SU-DHL-6 (cell line): ENCODE results near the gene TIE1.

ENCODE experiments used
- H2AFZ ChIP-seq: fragments of 200-600 bp; sonication (generic); 2 replicates; pipeline ENCODE4 v1.6.1; 2014; ENCODE audit warnings: low read depth, mild to moderate bottlenecking, moderate library complexity, mixed read lengths, antibody characterized with exemption, low read length; ENCODE audit not compliant: severe bottlenecking
- H3F3A ChIP-seq: fragments of 200-600 bp; shearing (Covaris generic); 2 replicates; pipeline ENCODE4 v1.6.0; 2016; ENCODE audit warnings: antibody characterized with exemption, mild to moderate bottlenecking; ENCODE audit not compliant: insufficient read depth
- H3K27ac ChIP-seq: fragments of 200-600 bp; sonication (generic); 2 replicates; pipeline ENCODE4 v1.5.1; 2016; ENCODE audit warnings: low read depth, mild to moderate bottlenecking, low read length, moderate library complexity, mixed read lengths
- H3K27me3 ChIP-seq: fragments of 200-600 bp; sonication (generic), shearing (Covaris generic); 2 replicates; pipeline ENCODE4 v1.6.0; 2014; ENCODE audit warnings: mild to moderate bottlenecking, low read length
- H3K36me3 ChIP-seq: fragments of 200-600 bp; sonication (generic); 2 replicates; pipeline ENCODE4 v1.6.1; 2014; ENCODE audit warnings: mild to moderate bottlenecking, low read length, mixed read lengths
- H3K4me2 ChIP-seq: fragments of 300-600, 200-600 bp; shearing (Covaris generic), sonication (generic); 2 replicates; pipeline ENCODE4 v1.6.0; 2014; ENCODE audit warnings: low read length, low read depth, mild to moderate bottlenecking; ENCODE audit not compliant: poor library complexity, severe bottlenecking
- H3K4me3 ChIP-seq: fragments of 200-600 bp; sonication (generic); 2 replicates; pipeline ENCODE4 v1.5.1; 2014; ENCODE audit warnings: antibody characterized with exemption, low read length, mild to moderate bottlenecking, mixed read lengths; ENCODE audit not compliant: insufficient read depth, poor library complexity, severe bottlenecking
- H3K79me2 ChIP-seq: fragments of 200-600 bp; sonication (generic); 2 replicates; pipeline ENCODE4 v1.6.1; 2014; ENCODE audit warnings: mild to moderate bottlenecking, low read length, moderate library complexity; ENCODE audit not compliant: insufficient read depth
- H3K9ac ChIP-seq: fragments of 200-600 bp; sonication (generic); 2 replicates; pipeline ENCODE4 v1.7.0; 2014; ENCODE audit warnings: mild to moderate bottlenecking, low read length
- H3K9me2 ChIP-seq: fragments of 200-600 bp; sonication (generic); replicated peaks from 2 replicates; pipeline ENCODE4 v1.6.1; 2014; ENCODE audit warnings: low read length; ENCODE audit not compliant: insufficient read depth
- H3K9me3 ChIP-seq: fragments of 200-600 bp; sonication (generic); 2 replicates; pipeline ENCODE4 v1.6.1; 2014; ENCODE audit warnings: low read length, mixed read lengths; ENCODE audit not compliant: insufficient read depth
- H4K20me1 ChIP-seq: fragments of 200-600 bp; sonication (generic); 2 replicates; pipeline ENCODE4 v1.6.1; 2014; ENCODE audit warnings: low read depth, mild to moderate bottlenecking, antibody characterized with exemption, low read length, moderate library complexity, mixed read lengths
- EZH2phosphoT487 ChIP-seq: fragments of 200-600 bp; sonication (generic), shearing (Covaris generic); conservative IDR thresholded peaks from 2 replicates; pipeline ENCODE4 v1.6.1; 2018; ENCODE audit warnings: mild to moderate bottlenecking, antibody characterized with exemption, low read length, moderate library complexity, mixed read lengths
- TF ChIP-seq, protein P1 (sequence below): fragments of 200-600 bp; sonication (generic); IDR thresholded peaks from one replicate; pipeline ENCODE4 v1.5.1; 2017; ENCODE audit warnings: antibody characterized with exemption, mild to moderate bottlenecking, low read length, moderate library complexity; ENCODE audit not compliant: insufficient read depth, poor library complexity, severe bottlenecking

The TIE1 gene

DNA sequence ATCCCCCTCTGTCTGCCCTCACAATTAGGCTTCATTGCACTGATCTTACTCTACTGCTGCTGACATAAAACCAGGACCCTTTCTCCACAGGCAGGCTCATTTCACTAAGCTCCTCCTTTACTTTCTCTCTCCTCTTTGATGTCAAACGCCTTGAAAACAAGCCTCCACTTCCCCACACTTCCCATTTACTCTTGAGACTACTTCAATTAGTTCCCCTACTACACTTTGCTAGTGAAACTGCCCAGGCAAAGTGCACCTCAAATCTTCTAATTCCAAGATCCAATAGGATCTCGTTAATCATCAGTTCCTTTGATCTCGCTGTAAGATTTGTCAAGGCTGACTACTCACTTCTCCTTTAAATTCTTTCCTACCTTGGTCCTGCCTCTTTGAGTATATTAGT, 52.1 kb downstream of the TIE1 start:
- TF ChIP-seq, protein P1, sequence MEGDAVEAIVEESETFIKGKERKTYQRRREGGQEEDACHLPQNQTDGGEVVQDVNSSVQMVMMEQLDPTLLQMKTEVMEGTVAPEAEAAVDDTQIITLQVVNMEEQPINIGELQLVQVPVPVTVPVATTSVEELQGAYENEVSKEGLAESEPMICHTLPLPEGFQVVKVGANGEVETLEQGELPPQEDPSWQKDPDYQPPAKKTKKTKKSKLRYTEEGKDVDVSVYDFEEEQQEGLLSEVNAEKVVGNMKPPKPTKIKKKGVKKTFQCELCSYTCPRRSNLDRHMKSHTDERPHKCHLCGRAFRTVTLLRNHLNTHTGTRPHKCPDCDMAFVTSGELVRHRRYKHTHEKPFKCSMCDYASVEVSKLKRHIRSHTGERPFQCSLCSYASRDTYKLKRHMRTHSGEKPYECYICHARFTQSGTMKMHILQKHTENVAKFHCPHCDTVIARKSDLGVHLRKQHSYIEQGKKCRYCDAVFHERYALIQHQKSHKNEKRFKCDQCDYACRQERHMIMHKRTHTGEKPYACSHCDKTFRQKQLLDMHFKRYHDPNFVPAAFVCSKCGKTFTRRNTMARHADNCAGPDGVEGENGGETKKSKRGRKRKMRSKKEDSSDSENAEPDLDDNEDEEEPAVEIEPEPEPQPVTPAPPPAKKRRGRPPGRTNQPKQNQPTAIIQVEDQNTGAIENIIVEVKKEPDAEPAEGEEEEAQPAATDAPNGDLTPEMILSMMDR: no peak
- TF ChIP-seq EZH2phosphoT487: no peak
- no peak overlapping the region for H3K4me2 ChIP-seq
- no peaks in the 10 kb centered on the region for H3K9me3 ChIP-seq
- no peak overlapping the region for H2AFZ ChIP-seq
- H3K9ac ChIP-seq: no peak overlapping the region
- no peaks in the 10 kb centered on the region for H3K9me2 ChIP-seq
- no peaks in the 10 kb centered on the region for H3K79me2 ChIP-seq
- H3K27ac ChIP-seq: no peak overlapping the region
- H3K4me3 ChIP-seq: no peak overlapping the region
- no peaks in the 10 kb centered on the region for H4K20me1 ChIP-seq
- H3K36me3 ChIP-seq: no peaks in the 10 kb centered on the region
- peaks cover 17% of the 10 kb centered on the region for H3F3A ChIP-seq
- no peaks in the 10 kb centered on the region for H3K27me3 ChIP-seq

DNA sequence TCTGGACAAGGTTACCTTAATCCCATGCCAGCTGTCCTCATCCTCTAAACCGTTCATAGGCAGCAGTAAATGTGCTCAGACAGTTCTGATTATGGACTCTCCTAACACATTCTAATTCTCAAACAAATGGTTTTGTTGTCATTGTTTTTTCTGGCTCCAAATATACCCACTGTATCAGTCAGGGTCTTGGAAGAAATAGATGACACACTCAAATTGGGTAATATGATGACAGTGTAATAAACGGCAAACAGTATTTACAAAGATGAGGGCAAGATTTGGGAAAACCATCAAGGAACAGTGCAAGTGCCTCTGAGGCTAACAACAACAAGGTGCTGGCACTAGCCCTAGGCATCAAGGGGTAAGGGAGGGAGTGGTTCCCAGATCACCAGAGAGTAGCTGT, 53.7 kb downstream of the TIE1 start:
- Histone ChIP-seq H3K9me2 (no peaks in the 10 kb centered on the region), H3K36me3 (no peaks in the 10 kb centered on the region), H4K20me1 (no peaks in the 10 kb centered on the region), H3K4me3 (no peak overlapping the region), H3K27me3 (no peaks in the 10 kb centered on the region), H2AFZ (no peak overlapping the region), H3F3A (peaks cover 10% of the 10 kb centered on the region), H3K79me2 (peaks cover 6% of the 10 kb centered on the region), H3K9me3 (no peaks in the 10 kb centered on the region), H3K4me2 (no peak overlapping the region), H3K27ac (no peak overlapping the region), H3K9ac (no peak overlapping the region)
- TF ChIP-seq, protein P1: no peak
- no peak for TF ChIP-seq EZH2phosphoT487

DNA sequence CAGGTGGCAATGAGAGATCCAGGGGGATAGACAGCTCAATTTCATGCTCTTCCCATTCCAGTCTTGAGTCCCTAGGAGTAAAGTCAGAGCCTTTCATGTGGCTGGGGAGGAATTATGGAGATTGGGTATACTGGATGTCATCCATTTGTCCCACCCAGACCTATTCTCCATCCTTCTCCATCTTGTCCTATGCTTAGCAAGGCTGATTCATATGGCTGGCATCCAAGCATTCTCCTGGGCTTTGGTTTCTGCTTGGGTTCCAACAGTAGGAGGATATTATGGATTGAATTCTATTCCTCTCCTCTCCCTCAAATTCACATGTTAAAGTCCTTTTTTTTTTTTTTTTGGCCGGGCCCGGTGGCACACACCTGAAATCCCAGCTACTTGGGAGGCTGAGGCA, 54.2 kb downstream of the TIE1 start:
- no peak overlapping the region for H3K4me3 ChIP-seq

More for the DNA sequence above, 54.2 kb downstream of the TIE1 start:
- no peaks in the 10 kb centered on the region for H3K27me3 ChIP-seq
- no peaks in the 10 kb centered on the region for H3K9me3 ChIP-seq
- no peak overlapping the region for H2AFZ ChIP-seq
- peaks cover 10% of the 10 kb centered on the region for H3K79me2 ChIP-seq
- H3K9me2 ChIP-seq: no peaks in the 10 kb centered on the region
- TF ChIP-seq EZH2phosphoT487: no peak
- TF ChIP-seq, protein P1: no peak
- H3K9ac ChIP-seq: no peak overlapping the region
- no peak overlapping the region for H3K4me2 ChIP-seq
- no peak overlapping the region for H3K27ac ChIP-seq
- peaks cover 5% of the 10 kb centered on the region for H3F3A ChIP-seq
- no peaks in the 10 kb centered on the region for H3K36me3 ChIP-seq
- H4K20me1 ChIP-seq: no peaks in the 10 kb centered on the region
